AG09319 (cell line): ENCODE data around the gene ABHD2.
"Not testable (repeated sequence)": the region's sequence is repeated elsewhere in the genome, so short reads cannot be mapped to it uniquely, and the experiment has no call there.

Source experiments
- DNase-seq: peaks from one replicate; pipeline ENCODE4 v3.0.0-alpha.2; 2010; ENCODE audit warnings: low read depth; ENCODE audit errors: extremely low read depth
- TF ChIP-seq, protein P1 (sequence below): IDR thresholded peaks from 2 replicates; pipeline ENCODE4 v1.5.1; 2011; ENCODE audit warnings: low read depth, mild to moderate bottlenecking, inconsistent platforms, low read length, moderate library complexity

Gene ABHD2

DNA sequence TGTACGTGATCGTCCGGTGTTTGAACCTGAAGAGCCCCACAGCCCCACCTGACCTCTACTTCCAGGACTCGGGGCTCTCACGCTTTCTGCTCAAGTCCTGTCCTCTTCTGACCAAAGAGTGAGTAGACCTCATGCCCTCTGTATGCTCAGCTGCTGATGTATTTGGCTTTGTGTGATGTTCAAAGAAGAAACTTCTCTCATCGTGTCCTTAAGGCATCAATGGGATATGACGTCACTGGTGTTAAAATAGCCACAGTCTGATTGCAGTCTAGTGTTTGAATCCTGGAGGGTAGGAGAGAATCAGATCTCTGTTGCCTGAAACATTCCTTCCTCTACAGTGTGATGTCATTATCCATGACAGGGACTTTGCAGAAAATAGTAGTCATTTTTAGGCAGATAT lies 28.1 kb downstream of the ABHD2 start:
- TF ChIP-seq, protein P1, sequence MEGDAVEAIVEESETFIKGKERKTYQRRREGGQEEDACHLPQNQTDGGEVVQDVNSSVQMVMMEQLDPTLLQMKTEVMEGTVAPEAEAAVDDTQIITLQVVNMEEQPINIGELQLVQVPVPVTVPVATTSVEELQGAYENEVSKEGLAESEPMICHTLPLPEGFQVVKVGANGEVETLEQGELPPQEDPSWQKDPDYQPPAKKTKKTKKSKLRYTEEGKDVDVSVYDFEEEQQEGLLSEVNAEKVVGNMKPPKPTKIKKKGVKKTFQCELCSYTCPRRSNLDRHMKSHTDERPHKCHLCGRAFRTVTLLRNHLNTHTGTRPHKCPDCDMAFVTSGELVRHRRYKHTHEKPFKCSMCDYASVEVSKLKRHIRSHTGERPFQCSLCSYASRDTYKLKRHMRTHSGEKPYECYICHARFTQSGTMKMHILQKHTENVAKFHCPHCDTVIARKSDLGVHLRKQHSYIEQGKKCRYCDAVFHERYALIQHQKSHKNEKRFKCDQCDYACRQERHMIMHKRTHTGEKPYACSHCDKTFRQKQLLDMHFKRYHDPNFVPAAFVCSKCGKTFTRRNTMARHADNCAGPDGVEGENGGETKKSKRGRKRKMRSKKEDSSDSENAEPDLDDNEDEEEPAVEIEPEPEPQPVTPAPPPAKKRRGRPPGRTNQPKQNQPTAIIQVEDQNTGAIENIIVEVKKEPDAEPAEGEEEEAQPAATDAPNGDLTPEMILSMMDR = no peak
- no peak for DNase-seq

DNA sequence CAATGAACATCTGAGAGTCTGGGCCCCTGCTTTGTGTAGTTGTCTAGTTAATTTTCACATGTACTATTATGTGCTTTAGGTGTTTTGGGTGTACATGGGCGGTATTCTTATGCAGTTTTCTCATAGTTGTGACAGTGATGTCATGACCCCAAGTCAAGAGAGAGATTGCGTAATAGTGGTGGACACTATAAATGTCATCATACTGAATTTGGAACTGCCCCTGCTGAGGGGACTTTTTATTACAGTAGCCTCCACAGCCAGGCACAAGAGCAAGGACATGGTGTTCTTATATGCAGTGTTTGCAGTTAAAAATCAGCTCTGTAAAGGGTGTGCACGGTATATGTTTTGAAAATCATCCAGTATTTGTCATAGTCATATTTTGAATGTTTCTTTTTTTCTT lies 29.5 kb downstream of the ABHD2 start:
- no peak for DNase-seq
- TF ChIP-seq, protein P1 = no peak

DNA sequence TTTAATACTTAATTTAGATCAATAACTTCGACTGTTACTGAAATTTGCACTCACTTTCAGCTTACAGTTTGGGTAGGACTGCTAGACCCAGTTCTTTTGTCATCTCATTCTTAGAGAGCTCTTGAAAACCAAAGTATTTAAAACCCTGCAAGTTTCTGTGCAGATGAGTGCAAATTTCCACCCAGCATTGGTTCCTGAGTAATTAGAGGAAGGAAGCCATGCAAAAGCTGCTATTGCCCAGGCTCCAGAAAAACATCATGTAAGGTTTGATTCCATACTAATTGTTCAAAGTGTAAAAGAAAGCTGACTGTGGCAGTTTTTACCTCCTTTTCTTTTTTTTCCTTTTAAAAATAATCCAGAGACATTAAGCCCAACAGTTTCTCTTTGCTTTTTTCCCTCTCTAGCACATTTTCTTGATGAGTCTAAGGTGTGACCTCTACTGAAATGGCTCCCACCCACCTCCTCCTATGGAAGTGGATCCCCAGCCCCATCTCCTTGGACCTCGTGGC lies 30.3 kb downstream of the ABHD2 start:
- no peak for DNase-seq
- TF ChIP-seq, protein P1 = no peak

DNA sequence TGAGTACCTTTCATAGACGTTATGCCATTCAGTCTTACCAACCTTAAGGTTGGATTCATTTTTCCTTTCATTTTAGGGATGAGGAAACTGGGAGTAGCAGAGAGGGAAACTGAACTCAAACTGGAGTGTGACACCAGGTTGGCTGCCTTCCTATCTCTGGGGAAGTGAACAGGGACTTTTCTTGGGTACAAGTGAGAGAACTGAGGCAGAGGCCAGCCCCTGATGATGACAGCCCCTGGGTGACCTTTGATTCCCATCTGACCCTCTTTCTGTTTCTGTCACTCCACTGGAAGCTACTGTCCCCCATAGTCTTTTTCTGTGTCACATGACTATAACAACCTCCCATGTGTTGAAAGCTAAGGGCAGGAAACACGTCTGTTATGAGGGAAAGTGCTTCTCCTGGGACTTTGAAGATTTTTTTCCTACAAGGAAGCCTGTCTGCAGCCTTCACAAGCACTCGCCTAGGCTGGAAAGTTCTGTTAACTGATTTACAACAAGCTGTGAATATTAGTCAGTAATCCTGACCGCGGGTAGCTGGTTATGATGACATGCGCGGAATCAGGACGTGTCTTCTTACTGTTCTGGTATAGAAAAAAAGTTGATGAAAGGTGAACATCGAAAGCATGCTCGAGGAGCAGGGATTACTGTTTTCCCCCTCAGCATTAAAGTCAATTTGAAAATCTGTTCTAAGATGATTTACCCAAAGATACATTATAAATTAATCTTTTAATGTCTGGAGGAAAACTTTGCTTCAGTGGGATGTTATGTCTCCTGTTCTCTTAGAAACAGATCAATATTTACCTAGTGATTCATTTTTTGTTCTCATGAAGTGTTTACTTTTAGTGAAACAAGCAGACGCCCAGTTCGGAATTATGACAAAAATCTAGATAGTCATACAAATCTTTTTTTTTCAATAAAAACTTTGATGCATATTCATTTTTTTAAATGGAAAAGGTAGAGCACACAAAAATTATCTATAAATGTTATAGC lies 31.5 kb downstream of the ABHD2 start:
- DNase-seq = no peak

DNA sequence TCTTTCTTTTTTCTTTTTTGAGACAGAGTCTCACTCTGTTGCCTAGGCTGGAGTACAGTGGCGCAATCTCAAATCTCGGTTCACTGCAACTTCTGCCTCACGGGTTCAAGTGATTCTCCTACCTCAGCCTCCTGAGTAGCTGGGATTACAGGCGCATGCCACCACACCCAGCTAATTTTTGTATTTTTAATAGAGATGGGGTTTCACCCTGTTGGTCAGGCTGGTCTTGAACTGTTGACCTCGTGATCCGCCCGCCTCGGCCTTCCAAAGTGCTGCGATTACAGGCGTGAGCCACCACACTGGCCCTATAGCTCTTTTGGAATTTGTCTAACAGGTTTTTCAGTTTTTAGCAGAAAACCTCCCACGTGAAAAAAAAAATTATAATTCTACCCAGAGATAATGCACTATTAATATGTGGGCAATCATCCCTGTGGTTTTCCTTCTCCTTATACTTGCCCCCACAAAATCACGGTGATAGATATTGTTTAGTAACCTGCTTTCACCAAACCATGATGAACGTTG lies 32.3 kb downstream of the ABHD2 start:
- DNase-seq = not testable (repeated sequence)

More for the DNA sequence above, 31.5 kb downstream of the ABHD2 start:
- TF ChIP-seq, protein P1 = no peak

DNA sequence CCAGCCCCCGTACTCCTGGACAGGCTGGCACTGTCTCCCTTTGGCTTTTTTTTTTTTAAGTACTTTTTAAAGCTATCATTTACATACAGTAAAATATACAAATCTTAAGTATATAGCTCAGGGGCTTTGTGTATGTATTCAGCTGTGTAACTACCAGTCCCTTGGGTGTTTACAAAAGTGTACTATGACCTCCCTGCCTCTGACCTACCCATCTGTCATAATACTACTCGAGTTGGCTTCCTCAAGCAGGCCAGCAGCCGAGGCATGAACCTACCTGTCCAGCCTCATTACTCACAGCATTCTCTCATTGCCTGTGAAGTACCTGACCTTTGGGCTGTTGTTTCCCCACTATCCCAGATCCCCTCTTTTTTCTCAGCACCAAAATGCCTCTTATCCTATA lies 33.2 kb downstream of the ABHD2 start:
- DNase-seq = no peak
- TF ChIP-seq, protein P1 = no peak

DNA sequence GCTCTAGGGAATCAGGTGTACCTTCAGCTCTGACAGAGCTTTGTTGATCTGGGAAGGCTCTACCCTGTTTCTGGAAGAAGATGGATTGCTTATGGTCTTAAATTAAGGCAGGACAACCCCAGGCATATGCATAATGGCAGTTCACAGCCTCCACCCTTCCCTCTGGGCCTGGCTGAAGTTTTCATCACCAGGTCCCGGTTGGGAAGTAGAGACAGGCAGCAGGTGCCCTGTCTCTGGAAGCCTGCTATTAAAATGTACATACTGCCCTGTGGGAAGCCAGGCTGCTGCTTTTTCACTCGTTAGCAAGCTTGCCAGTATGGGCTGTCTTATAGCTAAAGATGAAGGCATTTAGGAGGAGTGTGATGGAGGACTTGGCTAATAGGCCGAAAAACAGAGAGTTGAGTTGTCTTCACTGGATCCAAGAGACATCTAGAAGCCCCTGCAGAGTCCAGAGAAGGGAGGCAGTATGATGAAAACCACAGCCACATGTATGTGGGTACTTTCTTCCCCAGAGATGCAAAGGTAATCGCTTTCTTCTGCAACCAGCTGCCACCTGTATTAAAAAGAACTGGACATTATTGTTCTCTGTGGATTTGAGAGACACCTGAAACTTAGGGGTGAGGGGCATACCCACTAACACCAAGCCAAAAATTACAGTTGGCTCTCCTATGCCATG lies 34.4 kb downstream of the ABHD2 start:
- TF ChIP-seq, protein P1 = no peak
- no peak for DNase-seq
